K562 (cell line): ENCODE measurements around the gene LRCOL1.

ENCODE experiments used
- BHLHE40 ChIP-seq: IDR thresholded peaks from 2 replicates; pipeline ENCODE4 v1.6.1; 2011; ENCODE audit warnings: low read length, improper control_type of control experiment
- CTCF ChIP-seq, 3 experiments: IDR thresholded peaks in 2 of 3; conservative IDR thresholded peaks in 1 of 3; 2 replicates each; pipeline ENCODE4 v1.5.1; 2011 to 2012; ENCODE audit warnings: low read length in 3 of 3, mild to moderate bottlenecking in 3 of 3, control low read depth in 2 of 3, improper control_type of control experiment in 1 of 3, inconsistent platforms in 1 of 3, low read depth in 1 of 3, mixed read lengths in 1 of 3, moderate library complexity in 1 of 3; ENCODE audit not compliant: insufficient read depth in 2 of 3
- EP300 ChIP-seq: IDR thresholded peaks from 2 replicates; pipeline ENCODE4 v1.6.1; 2012; ENCODE audit warnings: low read length, improper control_type of control experiment
- GATA2 ChIP-seq: sonication (generic); formaldehyde crosslinking; IDR thresholded peaks from 2 replicates; pipeline ENCODE4 v1.4.0; 2020; ENCODE audit warnings: mild to moderate bottlenecking, missing genetic modification reagents
- MAFK ChIP-seq: IDR thresholded peaks from 2 replicates; pipeline ENCODE4 v1.6.1; 2011; ENCODE audit warnings: low read length, improper control_type of control experiment
- MXD1 ChIP-seq: fragments of 250-450 bp; sonication (Bioruptor Pico); IDR thresholded peaks from 2 replicates; pipeline ENCODE4 v1.8.0; 2021; ENCODE audit warnings: borderline replicate concordance, mild to moderate bottlenecking, moderate library complexity; ENCODE audit not compliant: poor library complexity, severe bottlenecking
- POLR2A ChIP-seq: fragments of 450-650 bp; conservative IDR thresholded peaks from 2 replicates; pipeline ENCODE4 v1.6.1; 2016
- PRPF4 ChIP-seq: fragments of 200-400 bp; formaldehyde crosslinking; IDR thresholded peaks from one replicate; pipeline ENCODE4 v1.6.1; 2017; ENCODE audit warnings: low read length, low read depth, mild to moderate bottlenecking; ENCODE audit not compliant: insufficient read depth, poor library complexity, severe bottlenecking
- RBM34 ChIP-seq: fragments of 200-400 bp; formaldehyde crosslinking; IDR thresholded peaks from 2 replicates; pipeline ENCODE4 v1.6.1; 2018; ENCODE audit warnings: low read length, borderline replicate concordance; ENCODE audit not compliant: insufficient read depth
- SMC3 ChIP-seq: conservative IDR thresholded peaks from 2 replicates; pipeline ENCODE4 v1.6.1; 2011; ENCODE audit warnings: low read depth, low read length, improper control_type of control experiment; ENCODE audit not compliant: insufficient read depth
- SNRNP70 ChIP-seq: fragments of 200-400 bp; formaldehyde crosslinking; optimal IDR thresholded peaks from 2 replicates; pipeline ENCODE3; 2017; ENCODE audit warnings: low read depth, low read length
- TAF1 ChIP-seq: IDR thresholded peaks from 2 replicates; pipeline ENCODE4 v1.6.1; 2011; ENCODE audit warnings: mild to moderate bottlenecking, low read length, moderate library complexity; ENCODE audit not compliant: insufficient read depth, control insufficient read depth, severe bottlenecking; ENCODE audit errors: extremely low read depth
- ZNF282 ChIP-seq: sonication (generic); formaldehyde crosslinking; IDR thresholded peaks from 2 replicates; pipeline ENCODE4 v1.8.1; 2023; ENCODE audit warnings: missing genetic modification reagents

- TF ChIP-seq CTCF (IDR thresholded peaks at IDR 0.05 in 2 of 3, conservative IDR thresholded peaks at IDR 0.05 in 1 of 3; ENCODE audit: insufficient read depth in 2 of 3, low read depth in 1 of 3, low read length in 3 of 3) (no peak), BHLHE40 (no peak), TAF1 (no peak), RBM34 (no peak), SNRNP70 (no peak), PRPF4 (no peak), EP300 (no peak), GATA2 (CRISPR knock-in tag) (no peak), MXD1 (no peak), ZNF282 (CRISPR knock-in tag) (no peak), MAFK (no peak), POLR2A (no peak), SMC3 (no peak)
Observed at GRCh38 chr12:132619386-132620112, 9.2 kb upstream of the LRCOL1 start.
